SU-DHL-6 (cell line): ENCODE data around the gene SLC25A44.

Source experiments
- H2AFZ ChIP-seq: fragments of 200-600 bp; sonication (generic); 2 replicates; pipeline ENCODE4 v1.6.1; 2014; ENCODE audit warnings: low read depth, mild to moderate bottlenecking, moderate library complexity, mixed read lengths, antibody characterized with exemption, low read length; ENCODE audit not compliant: severe bottlenecking
- H3F3A ChIP-seq: fragments of 200-600 bp; shearing (Covaris generic); 2 replicates; pipeline ENCODE4 v1.6.0; 2016; ENCODE audit warnings: antibody characterized with exemption, mild to moderate bottlenecking; ENCODE audit not compliant: insufficient read depth
- H3K27ac ChIP-seq: fragments of 200-600 bp; sonication (generic); 2 replicates; pipeline ENCODE4 v1.5.1; 2016; ENCODE audit warnings: low read depth, mild to moderate bottlenecking, low read length, moderate library complexity, mixed read lengths
- H3K27me3 ChIP-seq: fragments of 200-600 bp; sonication (generic), shearing (Covaris generic); 2 replicates; pipeline ENCODE4 v1.6.0; 2014; ENCODE audit warnings: mild to moderate bottlenecking, low read length
- H3K36me3 ChIP-seq: fragments of 200-600 bp; sonication (generic); 2 replicates; pipeline ENCODE4 v1.6.1; 2014; ENCODE audit warnings: mild to moderate bottlenecking, low read length, mixed read lengths
- H3K4me2 ChIP-seq: fragments of 300-600, 200-600 bp; shearing (Covaris generic), sonication (generic); 2 replicates; pipeline ENCODE4 v1.6.0; 2014; ENCODE audit warnings: low read length, low read depth, mild to moderate bottlenecking; ENCODE audit not compliant: poor library complexity, severe bottlenecking
- H3K4me3 ChIP-seq: fragments of 200-600 bp; sonication (generic); 2 replicates; pipeline ENCODE4 v1.5.1; 2014; ENCODE audit warnings: antibody characterized with exemption, low read length, mild to moderate bottlenecking, mixed read lengths; ENCODE audit not compliant: insufficient read depth, poor library complexity, severe bottlenecking
- H3K79me2 ChIP-seq: fragments of 200-600 bp; sonication (generic); 2 replicates; pipeline ENCODE4 v1.6.1; 2014; ENCODE audit warnings: mild to moderate bottlenecking, low read length, moderate library complexity; ENCODE audit not compliant: insufficient read depth
- H3K9ac ChIP-seq: fragments of 200-600 bp; sonication (generic); 2 replicates; pipeline ENCODE4 v1.7.0; 2014; ENCODE audit warnings: mild to moderate bottlenecking, low read length
- H3K9me2 ChIP-seq: fragments of 200-600 bp; sonication (generic); replicated peaks from 2 replicates; pipeline ENCODE4 v1.6.1; 2014; ENCODE audit warnings: low read length; ENCODE audit not compliant: insufficient read depth
- H3K9me3 ChIP-seq: fragments of 200-600 bp; sonication (generic); 2 replicates; pipeline ENCODE4 v1.6.1; 2014; ENCODE audit warnings: low read length, mixed read lengths; ENCODE audit not compliant: insufficient read depth
- H4K20me1 ChIP-seq: fragments of 200-600 bp; sonication (generic); 2 replicates; pipeline ENCODE4 v1.6.1; 2014; ENCODE audit warnings: low read depth, mild to moderate bottlenecking, antibody characterized with exemption, low read length, moderate library complexity, mixed read lengths
- EZH2phosphoT487 ChIP-seq: fragments of 200-600 bp; sonication (generic), shearing (Covaris generic); conservative IDR thresholded peaks from 2 replicates; pipeline ENCODE4 v1.6.1; 2018; ENCODE audit warnings: mild to moderate bottlenecking, antibody characterized with exemption, low read length, moderate library complexity, mixed read lengths
- TF ChIP-seq, protein P1 (sequence below): fragments of 200-600 bp; sonication (generic); IDR thresholded peaks from one replicate; pipeline ENCODE4 v1.5.1; 2017; ENCODE audit warnings: antibody characterized with exemption, mild to moderate bottlenecking, low read length, moderate library complexity; ENCODE audit not compliant: insufficient read depth, poor library complexity, severe bottlenecking

The SLC25A44 gene

DNA sequence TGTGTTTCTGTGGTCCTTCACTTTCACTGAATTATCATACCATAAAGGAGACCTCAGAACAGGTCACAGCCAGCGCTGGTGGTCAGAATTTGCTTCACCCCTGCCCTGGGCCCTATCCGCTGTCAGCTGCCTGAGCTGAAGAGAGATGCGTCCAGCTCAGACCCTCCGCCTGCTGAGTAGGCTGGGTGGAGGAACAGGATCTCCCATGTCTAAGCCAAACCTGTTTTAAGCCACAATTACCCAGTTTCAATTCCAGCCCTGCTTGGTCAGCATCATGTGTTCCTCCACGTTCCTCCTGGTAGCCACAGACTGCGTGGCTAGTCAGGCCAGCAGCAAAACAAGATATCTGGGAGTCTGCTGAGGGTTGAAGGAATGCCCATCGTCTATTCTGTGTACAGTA is 34.6 kb downstream of the SLC25A44 start:
- H3K36me3 ChIP-seq, result 0 out of 2 replicates have a peak, but pooled peaks cover 2% of the 10 kb centered on the region
- H3K27ac ChIP-seq, result no peak overlapping the region

GRCh38 chr1:156229809-156230472 is 36.0 kb downstream of the SLC25A44 start:
- no peak overlapping the region for H3K9ac ChIP-seq
- no peak for TF ChIP-seq EZH2phosphoT487
- TF ChIP-seq, protein P1, sequence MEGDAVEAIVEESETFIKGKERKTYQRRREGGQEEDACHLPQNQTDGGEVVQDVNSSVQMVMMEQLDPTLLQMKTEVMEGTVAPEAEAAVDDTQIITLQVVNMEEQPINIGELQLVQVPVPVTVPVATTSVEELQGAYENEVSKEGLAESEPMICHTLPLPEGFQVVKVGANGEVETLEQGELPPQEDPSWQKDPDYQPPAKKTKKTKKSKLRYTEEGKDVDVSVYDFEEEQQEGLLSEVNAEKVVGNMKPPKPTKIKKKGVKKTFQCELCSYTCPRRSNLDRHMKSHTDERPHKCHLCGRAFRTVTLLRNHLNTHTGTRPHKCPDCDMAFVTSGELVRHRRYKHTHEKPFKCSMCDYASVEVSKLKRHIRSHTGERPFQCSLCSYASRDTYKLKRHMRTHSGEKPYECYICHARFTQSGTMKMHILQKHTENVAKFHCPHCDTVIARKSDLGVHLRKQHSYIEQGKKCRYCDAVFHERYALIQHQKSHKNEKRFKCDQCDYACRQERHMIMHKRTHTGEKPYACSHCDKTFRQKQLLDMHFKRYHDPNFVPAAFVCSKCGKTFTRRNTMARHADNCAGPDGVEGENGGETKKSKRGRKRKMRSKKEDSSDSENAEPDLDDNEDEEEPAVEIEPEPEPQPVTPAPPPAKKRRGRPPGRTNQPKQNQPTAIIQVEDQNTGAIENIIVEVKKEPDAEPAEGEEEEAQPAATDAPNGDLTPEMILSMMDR, result no peak
- no peaks in the 10 kb centered on the region for H3K27me3 ChIP-seq
- H3F3A ChIP-seq, result no peaks in the 10 kb centered on the region; the same call in 1 of the 2 replicates
- no peaks in the 10 kb centered on the region for H4K20me1 ChIP-seq
- H3K27ac ChIP-seq, result no peak overlapping the region
- no peak overlapping the region for H2AFZ ChIP-seq
- no peaks in the 10 kb centered on the region for H3K9me2 ChIP-seq
- no peak overlapping the region for H3K4me2 ChIP-seq
- H3K36me3 ChIP-seq, result no peaks in the 10 kb centered on the region
- no peak overlapping the region for H3K4me3 ChIP-seq
- no peaks in the 10 kb centered on the region for H3K9me3 ChIP-seq
- H3K79me2 ChIP-seq, result no peaks in the 10 kb centered on the region

More for the DNA sequence above, 34.6 kb downstream of the SLC25A44 start:
- H3F3A ChIP-seq, result peaks cover 4% of the 10 kb centered on the region; the same call in 1 of the 2 replicates
- no peaks in the 10 kb centered on the region for H3K9me2 ChIP-seq
- H2AFZ ChIP-seq, result no peak overlapping the region
- no peak overlapping the region for H3K9ac ChIP-seq
- no peak for TF ChIP-seq EZH2phosphoT487
- TF ChIP-seq, protein P1, result no peak
- H3K27me3 ChIP-seq, result no peaks in the 10 kb centered on the region
- no peaks in the 10 kb centered on the region for H3K9me3 ChIP-seq
- H3K4me3 ChIP-seq, result no peak overlapping the region
- H3K4me2 ChIP-seq, result no peak overlapping the region
- no peaks in the 10 kb centered on the region for H4K20me1 ChIP-seq
- no peaks in the 10 kb centered on the region for H3K79me2 ChIP-seq

- H4K20me1 ChIP-seq, result no peaks in the 10 kb centered on the region
- no peak overlapping the region for H3K4me3 ChIP-seq
- H3K27me3 ChIP-seq, result no peaks in the 10 kb centered on the region
- no peaks in the 10 kb centered on the region for H3K9me2 ChIP-seq
- no peak overlapping the region for H2AFZ ChIP-seq
- no peaks in the 10 kb centered on the region for H3K36me3 ChIP-seq
- no peak for TF ChIP-seq EZH2phosphoT487
- TF ChIP-seq, protein P1, result no peak
- H3K9me3 ChIP-seq, result no peaks in the 10 kb centered on the region
- no peak overlapping the region for H3K27ac ChIP-seq
- no peak overlapping the region for H3K9ac ChIP-seq
- no peak overlapping the region for H3K4me2 ChIP-seq
- no peaks in the 10 kb centered on the region; the same call in 1 of the 2 replicates for H3F3A ChIP-seq
- H3K79me2 ChIP-seq, result no peaks in the 10 kb centered on the region
These were observed 36.6 kb downstream of the SLC25A44 start for GRCh38 chr1:156230473-156230837.
